Measurements from ENCODE around the gene C6orf120.
"Not testable (repeated sequence)": the region's sequence is repeated elsewhere in the genome, so short reads cannot be mapped to it uniquely, and the experiment has no call there.

Gene C6orf120

DNA sequence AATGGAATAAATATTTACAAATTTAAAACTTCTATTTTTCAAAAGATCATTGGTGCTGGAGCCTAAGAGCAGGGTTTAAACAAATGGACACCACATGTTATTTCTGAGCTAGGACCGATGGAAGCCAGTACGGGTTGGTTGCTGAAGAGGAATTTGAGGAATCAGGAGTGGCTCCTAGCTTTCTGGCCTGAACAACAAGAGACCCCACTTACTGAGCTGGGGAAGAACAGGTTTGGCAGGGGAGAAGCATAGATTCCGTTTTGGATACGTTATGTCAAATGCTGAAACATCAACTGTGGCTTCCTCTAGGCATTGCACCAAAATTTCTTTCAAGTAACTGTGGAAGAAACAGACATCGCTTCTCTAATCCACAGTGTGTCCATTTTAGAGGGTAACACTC, 6.8 kb upstream of the C6orf120 start:
- Mint-ChIP-seq H3K4me3 (no peak overlapping the region), H3K4me1 (ENCODE audit: low read depth in 2 of 2) (peaks cover 7 to 12% of the 10 kb centered on the region in 2 donors), H3K27me3 (no peaks in the 10 kb centered on the region), H3K36me3 (ENCODE audit: insufficient read depth) (peaks cover 5% of the 10 kb centered on the region), H3K27ac (no peak overlapping the region), H3K9me3 (no peaks in the 10 kb centered on the region)
- DNase-seq (no peak), ATAC-seq (replicated peaks) (no peak)

DNA sequence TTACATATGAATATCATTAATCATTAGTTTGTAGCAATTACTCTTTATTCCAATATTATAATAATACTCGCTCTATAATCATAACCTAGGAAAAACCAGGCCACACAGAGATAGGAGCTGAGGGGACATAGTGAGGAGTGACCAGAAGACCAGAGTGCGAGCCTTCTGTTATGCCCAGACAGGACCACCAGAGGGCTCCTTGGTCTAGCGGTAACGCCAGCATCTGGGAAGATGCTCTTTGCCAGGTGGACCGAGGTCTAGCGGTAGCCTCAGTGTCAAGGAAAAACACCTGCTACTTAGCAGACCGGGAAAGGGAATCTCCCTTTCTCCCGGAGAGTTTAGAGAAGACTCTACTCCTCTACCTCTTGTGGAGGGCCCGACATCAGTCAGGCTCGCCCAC, 4.8 kb upstream of the C6orf120 start:
- not testable (repeated sequence) for ATAC-seq (replicated peaks); H3K27me3 Mint-ChIP-seq; H3K4me3 Mint-ChIP-seq; H3K27ac Mint-ChIP-seq; H3K9me3 Mint-ChIP-seq; H3K4me1 Mint-ChIP-seq (ENCODE audit: low read depth in 2 of 2); DNase-seq
- peaks cover 15% of the 10 kb centered on the region for H3K36me3 Mint-ChIP-seq (ENCODE audit: insufficient read depth)

DNA sequence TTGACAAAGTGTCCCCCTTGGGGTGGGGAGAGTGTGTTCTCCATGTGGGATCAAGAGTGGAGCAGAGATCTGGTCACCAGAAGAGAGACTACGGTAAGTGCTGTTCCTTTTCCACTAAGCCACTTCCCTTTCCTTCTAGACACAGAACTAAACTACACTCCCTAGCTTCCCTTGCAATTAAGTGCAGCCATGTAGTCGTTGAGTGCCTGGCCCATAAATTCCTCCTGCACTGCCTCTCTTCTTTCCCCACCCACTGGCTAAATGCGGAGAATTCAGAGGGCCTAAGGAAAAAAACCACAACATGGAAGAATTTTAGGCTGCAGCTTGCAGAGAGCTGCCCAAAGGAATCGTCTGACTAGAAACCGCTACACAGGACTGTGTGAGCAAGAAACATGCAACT, 1.6 kb upstream of the C6orf120 start:
- no peak overlapping the region for H3K4me3 Mint-ChIP-seq
- H3K27ac Mint-ChIP-seq, result peak overlapping the region in 1 of 2 donors; percentile 95

DNA sequence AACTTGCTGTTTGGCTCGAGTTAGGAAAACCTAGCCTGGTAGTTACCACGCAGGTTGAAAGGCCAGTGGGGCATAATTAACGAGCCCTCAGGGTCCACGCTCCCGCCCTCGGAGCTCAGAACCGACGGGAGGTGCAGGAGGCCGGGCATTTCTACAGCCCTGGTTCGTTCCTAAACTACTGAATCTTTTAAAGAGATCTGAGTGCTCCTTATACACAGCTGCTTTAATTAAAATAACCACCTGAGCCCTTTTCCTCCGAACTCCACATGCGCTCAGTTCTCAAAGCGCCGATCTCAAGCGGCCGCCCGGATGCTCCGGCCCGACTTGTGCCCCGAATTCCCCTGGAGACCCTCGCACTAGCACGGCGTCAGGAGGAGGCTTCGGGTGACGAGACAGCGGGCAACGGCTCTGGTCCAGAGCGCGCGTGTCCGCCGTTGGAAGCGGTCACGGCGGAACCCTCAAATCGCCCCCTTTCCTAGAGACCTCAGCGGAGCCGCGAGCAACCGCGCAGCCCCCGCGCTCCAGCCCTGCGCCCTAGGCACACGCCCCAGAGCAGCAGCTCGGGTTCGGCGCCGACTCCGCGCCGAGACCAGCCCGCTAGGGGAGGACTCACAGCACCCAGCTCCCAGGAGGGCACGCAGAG, 494 bp upstream of the C6orf120 start:
- Mint-ChIP-seq H3K27ac (peak overlapping the region; percentile 93 to 95), H3K4me3 (peak overlapping the region; percentile 89 to 92), H3K36me3 (ENCODE audit: insufficient read depth) (peaks cover 28% of the 10 kb centered on the region), H3K4me1 (ENCODE audit: low read depth in 2 of 2) (peaks cover 16 to 30% of the 10 kb centered on the region in 2 donors), H3K9me3 (no peaks in the 10 kb centered on the region), H3K27me3 (no peaks in the 10 kb centered on the region)
- peak; percentile 2 for ATAC-seq (replicated peaks)
- no peak for DNase-seq

More for the DNA sequence above, 1.6 kb upstream of the C6orf120 start:
- H3K9me3 Mint-ChIP-seq, result no peaks in the 10 kb centered on the region
- DNase-seq (no peak), ATAC-seq (replicated peaks) (no peak)
- H3K36me3 Mint-ChIP-seq (ENCODE audit: insufficient read depth), result peaks cover 23% of the 10 kb centered on the region
- H3K27me3 Mint-ChIP-seq, result no peaks in the 10 kb centered on the region
- H3K4me1 Mint-ChIP-seq (ENCODE audit: low read depth in 2 of 2), result peaks cover 16 to 23% of the 10 kb centered on the region in 2 donors

DNA sequence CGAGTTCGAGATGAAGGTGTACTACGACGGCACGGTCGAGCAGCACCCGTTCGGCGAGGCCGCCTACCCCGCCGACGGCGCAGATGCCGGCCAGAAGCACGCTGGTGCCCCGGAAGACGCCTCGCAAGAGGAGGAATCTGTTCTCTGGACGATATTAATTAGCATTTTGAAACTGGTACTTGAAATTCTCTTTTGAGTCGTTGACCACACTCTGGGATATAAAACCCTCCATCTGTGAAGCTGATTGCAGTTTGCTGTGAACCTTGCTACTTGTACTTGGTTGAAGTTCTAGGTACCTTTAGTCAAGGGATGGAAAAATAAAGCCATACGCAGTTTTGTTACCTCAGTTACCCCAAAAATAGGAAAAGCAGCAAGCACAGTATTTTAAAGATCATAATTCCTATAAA, 917 bp downstream of the C6orf120 start:
- peaks cover 28% of the 10 kb centered on the region for H3K36me3 Mint-ChIP-seq (ENCODE audit: insufficient read depth)
- no peaks in the 10 kb centered on the region for H3K27me3 Mint-ChIP-seq
- no peaks in the 10 kb centered on the region for H3K9me3 Mint-ChIP-seq
- ATAC-seq (replicated peaks) (peak; percentile 2), DNase-seq (no peak)
- peak overlapping the region; percentile 89 to 92 for H3K4me3 Mint-ChIP-seq
- H3K27ac Mint-ChIP-seq, result peak overlapping the region; percentile 93 to 95
- peaks cover 16 to 37% of the 10 kb centered on the region in 2 donors for H3K4me1 Mint-ChIP-seq (ENCODE audit: low read depth in 2 of 2)

DNA sequence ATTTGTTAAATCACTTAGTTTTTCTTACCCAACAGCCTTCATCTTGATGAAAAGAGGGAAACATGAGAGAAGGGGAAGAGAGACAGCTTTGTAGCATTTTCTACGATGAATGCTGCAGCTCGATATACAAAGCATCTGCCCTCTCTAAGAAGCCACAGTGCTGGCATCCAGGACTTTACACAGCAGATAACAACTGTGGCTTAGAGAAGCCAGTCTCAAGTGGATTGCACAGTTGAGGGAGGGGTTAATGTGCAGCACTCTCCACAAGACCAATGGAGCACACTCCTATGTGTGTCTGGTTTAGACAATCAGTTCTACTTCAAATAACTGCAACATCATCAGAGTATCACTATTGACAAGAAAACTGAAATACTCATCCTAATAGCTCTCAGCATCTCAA, 5.8 kb downstream of the C6orf120 start:
- H3K27me3 Mint-ChIP-seq, result no peaks in the 10 kb centered on the region
- H3K4me1 Mint-ChIP-seq (ENCODE audit: low read depth in 2 of 2), result peaks cover 7 to 29% of the 10 kb centered on the region in 2 donors
- DNase-seq (no peak), ATAC-seq (replicated peaks) (no peak)
- no peak overlapping the region for H3K4me3 Mint-ChIP-seq
- no peaks in the 10 kb centered on the region for H3K9me3 Mint-ChIP-seq
- peaks cover 29% of the 10 kb centered on the region for H3K36me3 Mint-ChIP-seq (ENCODE audit: insufficient read depth)
- H3K27ac Mint-ChIP-seq, result peak overlapping the region; percentile 23 to 46

DNA sequence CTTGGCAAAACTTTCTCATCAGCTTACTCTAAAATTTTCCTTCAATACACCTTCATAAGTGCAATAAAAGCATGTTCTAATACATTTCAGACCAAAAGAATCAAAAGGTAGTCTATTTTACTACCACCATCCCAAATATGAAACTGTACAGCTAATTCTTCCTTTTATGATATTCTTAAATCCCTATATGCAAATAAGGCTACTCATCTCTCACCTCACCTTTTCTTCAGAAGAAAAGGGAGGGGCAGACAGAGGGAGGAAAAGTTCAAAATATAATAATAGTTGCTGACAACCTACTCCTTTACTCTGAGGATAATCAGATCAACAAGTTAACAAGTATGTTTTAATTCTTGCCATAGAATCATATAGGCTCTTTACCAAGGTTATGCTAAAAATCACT, 7.4 kb downstream of the C6orf120 start:
- peaks cover 4 to 19% of the 10 kb centered on the region in 2 donors for H3K4me1 Mint-ChIP-seq (ENCODE audit: low read depth in 2 of 2)
- no peak overlapping the region for H3K27ac Mint-ChIP-seq
- no peak overlapping the region for H3K4me3 Mint-ChIP-seq

DNA sequence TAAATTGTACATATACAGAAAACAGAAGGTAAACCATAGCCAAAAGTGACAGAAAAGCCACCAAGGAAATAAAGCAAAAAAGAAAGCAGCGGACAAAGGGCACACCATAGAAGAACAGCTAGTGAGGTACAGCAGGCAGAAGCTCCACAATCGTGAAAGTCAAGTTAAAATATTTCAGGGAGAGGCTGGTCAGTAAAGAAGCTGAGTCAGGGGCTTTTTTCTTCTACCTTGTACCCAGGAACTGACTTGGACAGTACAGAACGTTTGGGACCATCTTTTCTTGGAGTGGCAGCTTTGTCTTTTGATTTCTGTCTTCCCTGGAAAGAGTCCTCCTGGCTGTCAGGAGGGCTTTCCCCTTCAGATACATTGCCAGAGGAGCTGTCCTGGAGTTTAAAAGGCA, 8.1 kb downstream of the C6orf120 start:
- Mint-ChIP-seq H3K4me3 (no peak overlapping the region), H3K36me3 (ENCODE audit: insufficient read depth) (peaks cover 42% of the 10 kb centered on the region), H3K27ac (peak overlapping the region in 1 of 2 donors; percentile 8), H3K27me3 (no peaks in the 10 kb centered on the region), H3K4me1 (ENCODE audit: low read depth in 2 of 2) (peaks cover under 1 to 16% of the 10 kb centered on the region in 2 donors), H3K9me3 (no peaks in the 10 kb centered on the region)
- DNase-seq (no peak), ATAC-seq (replicated peaks) (no peak)

More for the DNA sequence above, 7.4 kb downstream of the C6orf120 start:
- no peaks in the 10 kb centered on the region for H3K9me3 Mint-ChIP-seq
- H3K36me3 Mint-ChIP-seq (ENCODE audit: insufficient read depth), result peaks cover 36% of the 10 kb centered on the region
- no peak for ATAC-seq (replicated peaks)
- DNase-seq, result no peak
- no peaks in the 10 kb centered on the region for H3K27me3 Mint-ChIP-seq

DNA sequence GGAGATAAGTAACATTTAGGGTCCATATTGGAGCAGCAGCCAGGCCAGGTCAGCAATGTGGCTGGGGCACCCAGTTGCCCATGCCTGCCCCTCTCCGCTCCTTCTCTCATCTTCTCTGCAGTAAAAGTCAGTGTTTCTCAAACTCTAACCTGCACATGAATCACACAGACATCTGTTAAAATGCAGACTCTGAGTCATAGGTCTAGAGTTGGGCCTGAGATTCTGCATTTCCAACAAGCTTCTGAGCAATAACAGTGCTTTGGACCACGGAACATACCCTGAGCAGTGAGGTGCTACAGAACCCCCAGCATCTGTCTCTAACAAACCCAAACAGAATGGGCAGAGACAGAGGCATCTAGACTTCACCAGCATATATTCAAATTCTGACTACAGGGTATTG, 12.3 kb downstream of the C6orf120 start:
- no peak for ATAC-seq (replicated peaks)
- Mint-ChIP-seq H3K4me1 (ENCODE audit: low read depth in 2 of 2) (peaks cover under 1 to 3% of the 10 kb centered on the region in 2 donors), H3K9me3 (no peaks in the 10 kb centered on the region), H3K4me3 (no peak overlapping the region), H3K27ac (no peak overlapping the region), H3K36me3 (ENCODE audit: insufficient read depth) (peaks cover 53% of the 10 kb centered on the region), H3K27me3 (no peaks in the 10 kb centered on the region)
- no peak for DNase-seq

DNA sequence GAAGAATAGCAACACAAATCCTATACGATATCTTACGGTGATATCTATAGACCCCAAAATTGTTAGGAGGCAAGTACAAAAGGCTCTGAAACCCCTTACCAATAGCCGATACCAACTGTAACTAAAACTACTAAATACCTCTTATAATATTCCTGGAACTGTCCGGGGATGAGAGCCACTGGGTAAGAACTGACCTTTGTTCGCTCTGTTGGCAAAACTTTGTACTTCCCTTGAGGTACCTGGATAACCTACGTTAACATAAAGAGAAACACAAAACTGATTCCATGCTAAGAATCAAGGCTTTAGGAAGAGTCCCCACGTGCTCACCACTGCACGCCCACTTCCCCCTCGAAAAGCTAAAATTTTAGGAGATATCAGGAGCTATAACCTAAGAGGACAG, 12.7 kb downstream of the C6orf120 start:
- H3K36me3 Mint-ChIP-seq (ENCODE audit: insufficient read depth), result peaks cover 53% of the 10 kb centered on the region
- H3K27me3 Mint-ChIP-seq, result no peaks in the 10 kb centered on the region
- H3K4me3 Mint-ChIP-seq, result no peak overlapping the region
- no peaks in the 10 kb centered on the region for H3K9me3 Mint-ChIP-seq
- peaks cover 4 to 7% of the 10 kb centered on the region in 2 donors for H3K4me1 Mint-ChIP-seq (ENCODE audit: low read depth in 2 of 2)
- ATAC-seq (replicated peaks), result no peak
- DNase-seq, result no peak
- no peak overlapping the region for H3K27ac Mint-ChIP-seq

DNA sequence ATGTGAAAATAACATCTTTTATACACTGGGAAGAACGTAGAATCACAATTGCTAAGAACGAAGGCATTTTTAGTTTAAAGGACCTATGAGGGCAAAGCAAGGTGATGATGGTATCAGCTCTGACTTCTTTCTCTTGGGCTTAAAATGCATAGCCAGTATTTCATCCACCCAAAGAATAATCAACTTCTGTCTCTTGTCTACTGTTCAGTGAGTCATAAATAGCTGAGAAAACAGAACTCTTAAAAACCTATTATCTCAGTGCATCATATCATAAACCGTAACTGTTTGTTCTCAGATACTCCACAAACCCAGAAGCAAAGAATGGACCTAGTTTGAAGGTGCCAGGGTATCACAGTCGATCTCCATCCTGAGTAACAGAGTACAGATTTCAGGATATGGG, 17.2 kb downstream of the C6orf120 start:
- H3K27me3 Mint-ChIP-seq, result no peaks in the 10 kb centered on the region

DNA sequence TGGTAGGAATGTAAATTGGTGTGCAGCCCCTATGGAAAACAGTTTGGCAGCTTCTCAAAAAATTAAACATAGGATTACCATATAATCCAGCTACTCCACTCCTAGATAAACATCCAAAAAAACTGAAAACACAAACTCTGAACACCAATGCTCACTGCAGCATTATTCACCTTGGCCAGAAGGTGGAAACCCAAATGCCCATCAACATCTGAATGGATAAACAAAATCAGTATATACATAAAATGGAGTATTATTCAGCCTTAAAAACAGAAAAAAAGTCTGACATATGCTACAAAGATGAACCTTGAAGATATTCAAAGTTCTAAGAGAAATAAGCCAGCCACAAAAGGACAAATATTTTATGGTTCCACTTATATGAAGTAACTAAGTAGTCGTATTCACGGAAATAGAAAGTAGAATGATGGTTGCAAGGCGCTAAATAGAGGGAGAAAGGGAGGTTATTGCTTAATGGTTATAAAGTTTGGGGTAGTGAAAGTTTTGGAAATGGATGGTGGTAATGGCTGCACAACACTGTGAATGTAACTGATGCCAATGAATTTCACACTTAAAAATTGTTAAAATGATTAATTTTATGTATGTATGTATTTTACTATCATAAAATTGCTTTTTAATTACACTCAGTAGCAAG, 18.4 kb downstream of the C6orf120 start:
- H3K27ac Mint-ChIP-seq, result peak overlapping the region in 1 of 2 donors; percentile 25
- ATAC-seq (replicated peaks), result no peak
- peaks cover 19 to 31% of the 10 kb centered on the region in 2 donors for H3K4me1 Mint-ChIP-seq (ENCODE audit: low read depth in 2 of 2)
- peaks cover 23% of the 10 kb centered on the region for H3K36me3 Mint-ChIP-seq (ENCODE audit: insufficient read depth)
- no peak overlapping the region for H3K4me3 Mint-ChIP-seq
- H3K27me3 Mint-ChIP-seq, result no peaks in the 10 kb centered on the region
- no peak for DNase-seq
- no peaks in the 10 kb centered on the region for H3K9me3 Mint-ChIP-seq

More for the DNA sequence above, 17.2 kb downstream of the C6orf120 start:
- no peaks in the 10 kb centered on the region for H3K9me3 Mint-ChIP-seq
- peaks cover 33% of the 10 kb centered on the region for H3K36me3 Mint-ChIP-seq (ENCODE audit: insufficient read depth)
- ATAC-seq (replicated peaks), result no peak
- no peak for DNase-seq
- peaks cover 19 to 31% of the 10 kb centered on the region in 2 donors for H3K4me1 Mint-ChIP-seq (ENCODE audit: low read depth in 2 of 2)
- H3K4me3 Mint-ChIP-seq, result no peak overlapping the region
- peak overlapping the region in 1 of 2 donors; percentile 25 for H3K27ac Mint-ChIP-seq

DNA sequence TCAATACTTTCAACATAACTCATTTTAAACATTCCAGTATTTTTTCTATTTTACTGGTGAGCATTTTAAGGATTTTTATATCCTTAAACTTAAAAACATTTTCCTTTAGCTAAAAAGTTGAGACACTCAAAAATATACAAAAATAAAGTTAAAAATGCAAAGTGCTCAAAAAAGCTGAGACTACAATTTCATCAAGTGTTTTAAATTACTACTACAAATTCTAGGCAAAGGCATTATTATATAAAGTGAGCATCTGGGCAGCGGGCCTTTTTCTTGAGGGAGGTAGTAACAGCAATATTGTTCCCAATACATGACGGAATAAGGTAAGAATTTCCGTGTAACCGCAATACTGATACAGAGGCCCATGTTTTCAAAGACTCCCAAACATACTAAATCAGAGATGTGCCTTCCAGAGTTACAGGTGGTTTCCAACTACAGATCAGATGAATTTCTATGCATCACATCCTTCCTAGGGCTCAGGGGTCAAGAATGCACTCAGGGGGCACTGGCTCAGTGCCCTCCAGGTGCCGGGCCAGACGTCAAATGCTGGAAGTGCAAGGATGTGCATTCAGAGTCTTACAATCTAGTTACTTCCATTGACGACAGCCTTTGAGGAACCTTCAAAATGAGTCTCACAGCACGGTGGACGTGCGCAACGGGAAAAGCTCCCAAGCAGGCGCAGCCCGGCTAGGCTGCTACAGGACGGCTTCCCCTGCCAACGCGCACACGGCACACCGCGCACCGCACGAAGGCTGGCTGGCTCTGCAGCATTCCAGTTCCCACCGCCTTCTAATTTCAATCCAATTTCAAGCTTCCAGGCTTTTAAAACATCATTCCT, 20.7 kb downstream of the C6orf120 start:
- Mint-ChIP-seq H3K27ac (peak overlapping the region; percentile 91 to 95), H3K27me3 (no peaks in the 10 kb centered on the region), H3K4me1 (ENCODE audit: low read depth in 2 of 2) (peaks cover 19 to 31% of the 10 kb centered on the region in 2 donors), H3K36me3 (ENCODE audit: insufficient read depth) (peaks cover 12% of the 10 kb centered on the region), H3K4me3 (peak overlapping the region; percentile 80 to 87), H3K9me3 (no peaks in the 10 kb centered on the region)
- DNase-seq, result peak in 2 of 3 experiments; percentile 20 to 21
- ATAC-seq (replicated peaks), result peak; percentile 29
